Forelimb muscle (tissue), 1 donor: ENCODE results near the gene LMOD2. TPM values are rescaled to one million over a fixed set of nuclear protein-coding genes. Genes with fewer than 3 reads are reported as not detected.
"Not testable (repeated sequence)": the region's sequence is repeated elsewhere in the genome, so short reads cannot be mapped to it uniquely, and the experiment has no call there.

Experiments
- DNase-seq: peaks from one replicate; pipeline ENCODE4 v3.0.0-alpha.2; 2013; ENCODE audit warnings: low read depth
- polyA plus RNA-seq: library from polyadenylated mRNA; unstranded; fragments of 120-200 nt; gene quantifications from one replicate; pipeline ENCODE4 v1.2.1, GENCODE V29; 2013; ENCODE audit not compliant: insufficient read length

Gene LMOD2, protein sequence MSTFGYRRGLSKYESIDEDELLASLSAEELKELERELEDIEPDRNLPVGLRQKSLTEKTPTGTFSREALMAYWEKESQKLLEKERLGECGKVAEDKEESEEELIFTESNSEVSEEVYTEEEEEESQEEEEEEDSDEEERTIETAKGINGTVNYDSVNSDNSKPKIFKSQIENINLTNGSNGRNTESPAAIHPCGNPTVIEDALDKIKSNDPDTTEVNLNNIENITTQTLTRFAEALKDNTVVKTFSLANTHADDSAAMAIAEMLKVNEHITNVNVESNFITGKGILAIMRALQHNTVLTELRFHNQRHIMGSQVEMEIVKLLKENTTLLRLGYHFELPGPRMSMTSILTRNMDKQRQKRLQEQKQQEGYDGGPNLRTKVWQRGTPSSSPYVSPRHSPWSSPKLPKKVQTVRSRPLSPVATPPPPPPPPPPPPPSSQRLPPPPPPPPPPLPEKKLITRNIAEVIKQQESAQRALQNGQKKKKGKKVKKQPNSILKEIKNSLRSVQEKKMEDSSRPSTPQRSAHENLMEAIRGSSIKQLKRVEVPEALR
- polyA plus RNA-seq: 326 TPM

DNA sequence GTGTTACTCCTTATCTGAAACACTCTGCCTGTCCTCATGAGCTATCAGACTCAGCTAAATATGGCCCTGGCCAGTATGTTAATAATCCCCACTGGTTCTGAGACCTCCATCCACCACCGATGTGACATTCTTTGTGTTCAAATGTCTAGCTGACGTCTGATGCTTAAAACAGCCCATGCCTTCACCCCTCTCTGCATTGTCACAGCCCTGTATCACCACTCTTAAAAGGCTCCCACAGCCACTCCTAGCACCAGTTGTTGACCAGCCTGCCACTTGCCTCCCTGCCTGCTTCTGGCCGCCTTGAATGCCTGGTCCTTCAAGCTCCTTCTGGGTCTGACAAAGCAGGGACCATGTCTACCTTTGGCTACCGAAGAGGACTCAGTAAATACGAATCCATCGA lies at the start of gene LMOD2:
LMOD2 (plus strand) TSS at position 253 of the 400 bp plus-strand sequence; CDS start at position 351, 98 bp downstream.
- no peak for DNase-seq

DNA sequence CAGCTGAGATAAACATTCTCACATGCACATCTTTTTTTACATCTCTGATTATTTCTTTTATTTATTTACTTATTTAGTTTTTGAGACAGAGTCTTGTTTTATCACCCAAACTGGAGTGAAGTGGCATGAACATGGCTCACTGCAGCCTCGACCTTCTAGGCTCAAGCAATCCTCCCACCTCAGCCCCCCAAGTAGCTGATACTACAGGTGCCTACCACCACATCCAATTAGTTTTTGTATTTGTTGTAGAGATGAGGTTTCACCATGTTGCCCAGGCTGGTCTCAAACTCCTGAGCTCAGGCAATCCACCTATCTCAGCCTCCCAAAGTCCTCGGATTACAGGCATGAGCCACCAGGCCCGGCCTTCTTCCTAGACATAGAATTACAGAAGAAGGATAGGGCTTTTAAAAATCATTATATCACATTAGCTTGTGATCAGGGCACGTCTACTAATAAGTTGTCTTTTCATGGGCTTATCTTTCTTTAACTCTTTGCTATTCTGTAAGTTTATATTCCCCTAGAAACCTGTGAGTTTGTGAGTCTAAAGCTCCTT lies 48.2 kb upstream of the LMOD2 start:
- DNase-seq: no peak

DNA sequence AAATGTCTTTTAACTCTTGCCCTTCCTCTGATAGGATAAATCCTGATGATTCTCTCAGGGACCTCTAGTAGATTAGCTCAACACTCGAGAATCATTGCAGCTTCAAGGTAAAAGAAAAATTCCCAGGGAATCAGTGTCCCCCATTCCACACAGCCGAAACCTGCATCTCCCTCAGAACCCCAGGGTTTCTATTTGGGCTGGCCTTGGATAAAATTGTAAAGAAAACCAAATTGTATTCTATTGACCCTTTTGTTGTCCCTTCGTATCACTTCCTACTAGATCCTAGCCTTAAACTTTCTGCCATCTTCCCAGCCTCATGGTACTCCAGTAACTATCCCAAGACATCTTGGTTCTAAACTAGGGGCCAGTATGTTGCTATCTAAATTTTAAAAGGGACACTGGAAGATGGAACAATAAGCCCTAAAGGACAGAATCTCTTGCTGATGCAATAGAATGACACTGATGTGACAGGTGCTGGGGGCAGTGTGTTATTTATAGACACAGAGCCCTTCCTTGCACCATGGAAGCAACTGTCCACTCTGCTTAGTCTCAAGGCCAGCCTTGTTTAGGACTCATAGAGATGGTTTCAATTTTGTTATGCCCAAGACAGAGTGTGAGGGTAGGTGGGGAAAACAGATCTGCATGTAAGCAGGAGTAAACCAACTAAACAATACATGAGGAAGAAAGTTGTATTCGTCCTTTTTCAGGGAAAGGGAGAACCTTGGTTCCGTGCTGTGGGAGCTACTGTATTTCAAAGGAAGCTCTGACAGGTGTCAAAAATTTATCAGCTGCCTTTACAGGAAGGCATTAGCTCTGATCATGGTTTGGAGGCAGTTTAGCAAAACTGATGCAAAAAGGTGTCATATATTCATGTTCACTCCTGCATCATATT lies 46.4 kb upstream of the LMOD2 start:
- no peak for DNase-seq

DNA sequence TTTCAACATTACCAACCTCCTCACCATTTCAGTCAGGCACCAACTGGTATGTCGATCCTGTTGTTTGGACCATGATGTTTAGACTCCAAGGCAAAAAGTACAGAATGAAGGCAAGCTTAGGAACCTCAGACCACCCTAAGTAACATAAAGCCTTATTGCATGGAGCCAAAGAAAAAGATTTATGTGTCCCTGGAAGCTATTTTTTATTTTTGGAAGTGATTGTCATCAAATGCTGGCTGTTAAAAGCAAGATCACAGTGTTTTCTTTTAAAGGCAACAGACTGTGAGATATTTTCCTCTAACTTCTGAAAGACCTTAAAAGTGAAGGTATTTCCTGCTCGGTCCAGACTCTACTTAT lies 45.8 kb upstream of the LMOD2 start:
- no peak for DNase-seq

DNA sequence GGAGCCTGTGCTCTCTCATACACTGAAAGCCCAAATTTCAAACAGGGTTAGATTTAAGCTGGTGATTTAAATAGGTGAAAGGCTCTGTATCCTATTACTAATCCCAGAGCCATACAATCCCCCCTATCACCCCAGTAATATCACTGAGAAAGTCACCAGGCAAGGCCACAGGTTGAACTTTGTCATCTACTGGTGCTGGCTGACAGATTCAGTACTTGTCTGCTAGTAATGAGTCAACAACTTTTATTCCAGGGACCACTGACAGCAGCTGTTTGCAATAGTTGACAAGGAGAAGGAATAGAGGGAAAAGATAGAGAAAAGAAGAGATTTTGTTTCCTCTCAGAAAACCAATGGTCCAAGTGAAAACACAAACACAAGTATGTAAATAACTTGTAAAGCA lies 43.6 kb upstream of the LMOD2 start:
- DNase-seq: no peak

DNA sequence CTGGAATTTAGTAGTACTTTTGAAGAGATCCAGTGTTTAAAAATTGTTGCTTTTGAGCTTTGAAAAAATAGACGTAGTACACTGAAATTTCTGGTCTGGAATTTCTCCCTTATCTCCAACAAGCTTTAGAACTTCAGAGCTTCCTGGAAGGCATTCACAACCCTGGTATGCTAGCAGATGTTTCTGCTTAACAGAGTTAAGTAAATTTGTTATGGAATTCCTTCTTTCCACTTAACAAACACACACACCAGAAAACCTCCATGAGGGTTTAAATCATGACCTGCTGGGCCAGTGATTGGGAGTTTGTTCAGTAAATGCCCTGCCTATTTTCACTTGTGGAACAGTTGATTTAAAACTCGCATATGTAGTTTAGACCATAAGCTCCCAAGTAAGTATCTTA lies 40.3 kb upstream of the LMOD2 start:
- DNase-seq: no peak

DNA sequence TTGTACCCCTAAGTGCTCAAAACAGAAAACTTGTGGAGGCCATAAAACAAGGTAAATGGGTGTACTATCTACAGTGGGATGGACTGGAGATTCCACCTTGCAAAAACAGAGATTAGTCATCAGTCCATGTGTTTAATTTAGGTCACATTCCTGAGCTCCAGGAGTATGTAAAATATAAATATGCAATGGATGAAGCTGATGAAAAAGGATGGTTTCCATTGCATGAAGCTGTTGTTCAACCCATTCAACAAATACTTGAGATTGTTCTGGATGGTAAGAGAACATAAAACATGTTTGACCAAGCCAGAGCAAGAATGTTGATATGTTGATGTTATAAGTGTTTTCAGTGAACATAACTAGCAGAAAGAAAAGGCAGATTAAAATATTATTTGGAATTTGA lies 39.4 kb upstream of the LMOD2 start:
- no peak for DNase-seq

DNA sequence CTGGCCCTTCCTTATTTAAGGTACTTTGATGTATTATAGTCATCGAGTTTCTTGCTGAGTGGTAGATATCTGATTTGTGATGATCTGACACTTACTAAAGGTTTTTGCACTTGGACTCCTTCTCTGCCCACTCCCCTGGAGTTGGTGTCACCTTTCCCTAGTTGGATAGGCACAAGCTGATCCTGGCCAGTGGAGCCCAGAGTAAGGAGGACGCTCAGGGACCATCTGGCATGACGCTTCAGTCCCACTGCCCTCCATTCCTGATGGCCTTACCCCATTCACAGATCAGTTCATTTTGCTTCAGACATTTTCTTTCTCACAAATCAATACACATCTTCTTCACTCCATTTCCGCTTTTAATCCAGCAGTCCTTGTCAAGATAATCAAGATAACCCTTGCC lies 34.0 kb upstream of the LMOD2 start:
- DNase-seq: no peak

DNA sequence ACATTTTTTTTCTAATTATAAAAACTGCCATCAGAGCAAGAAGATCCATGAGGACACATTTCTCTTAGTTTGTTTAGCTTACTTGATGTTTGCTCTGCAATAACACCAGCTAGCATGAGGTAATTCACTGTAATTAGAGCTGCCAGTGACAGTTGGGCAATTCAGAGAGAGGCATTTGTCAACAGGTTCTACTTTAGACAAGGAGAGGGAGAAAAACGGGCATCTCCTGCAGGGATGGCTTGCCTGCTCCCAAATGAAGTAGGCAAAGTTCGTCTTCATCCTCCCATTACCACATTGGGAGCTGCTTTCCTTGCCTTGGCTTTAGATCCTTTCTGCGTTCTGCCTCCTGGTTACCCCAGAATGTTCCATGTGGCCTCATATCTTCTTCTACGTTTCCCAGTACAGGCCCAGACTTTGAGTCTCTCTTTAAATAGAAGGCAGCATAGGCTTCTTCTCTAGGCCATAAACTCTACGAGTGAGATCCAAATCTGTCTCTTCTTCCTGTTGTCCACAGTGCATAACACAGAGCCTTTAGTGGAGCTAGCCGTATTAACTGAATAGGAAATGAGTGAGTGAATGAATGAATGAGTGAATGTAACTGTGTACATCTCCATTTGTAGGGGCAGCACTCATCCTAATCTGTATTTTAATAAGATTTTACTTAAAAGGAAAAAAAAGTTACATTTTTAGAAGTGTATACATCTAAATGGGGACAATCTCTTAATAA lies 32.8 kb upstream of the LMOD2 start:
- DNase-seq: no peak

DNA sequence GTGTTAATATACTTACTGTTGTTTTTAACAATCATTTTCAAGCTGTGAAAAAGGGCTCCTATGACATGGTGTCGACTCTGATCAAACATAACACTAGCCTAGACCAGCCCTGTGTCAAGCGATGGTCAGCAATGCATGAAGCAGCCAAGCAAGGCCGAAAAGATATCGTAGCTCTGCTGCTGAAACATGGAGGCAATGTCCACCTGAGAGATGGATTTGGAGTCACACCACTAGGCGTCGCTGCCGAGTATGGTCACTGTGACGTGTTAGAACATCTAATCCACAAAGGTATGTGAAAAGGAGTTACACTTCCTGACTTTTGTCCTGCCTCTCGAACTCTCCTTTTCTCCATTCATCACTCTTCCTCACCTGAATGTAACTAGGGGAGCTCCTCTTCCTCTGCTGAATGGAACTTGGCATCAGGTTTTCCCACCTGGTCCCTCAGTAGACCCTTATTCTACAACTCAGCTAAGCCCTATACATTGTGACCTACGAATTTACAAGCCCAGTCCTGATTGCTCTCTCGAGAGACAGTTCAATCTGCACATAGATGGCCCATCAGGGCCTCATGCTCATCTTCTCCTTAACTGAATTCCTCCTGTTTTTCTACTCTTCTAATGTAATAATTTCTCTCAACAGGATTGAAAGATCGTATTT lies 31.0 kb upstream of the LMOD2 start:
- no peak for DNase-seq

DNA sequence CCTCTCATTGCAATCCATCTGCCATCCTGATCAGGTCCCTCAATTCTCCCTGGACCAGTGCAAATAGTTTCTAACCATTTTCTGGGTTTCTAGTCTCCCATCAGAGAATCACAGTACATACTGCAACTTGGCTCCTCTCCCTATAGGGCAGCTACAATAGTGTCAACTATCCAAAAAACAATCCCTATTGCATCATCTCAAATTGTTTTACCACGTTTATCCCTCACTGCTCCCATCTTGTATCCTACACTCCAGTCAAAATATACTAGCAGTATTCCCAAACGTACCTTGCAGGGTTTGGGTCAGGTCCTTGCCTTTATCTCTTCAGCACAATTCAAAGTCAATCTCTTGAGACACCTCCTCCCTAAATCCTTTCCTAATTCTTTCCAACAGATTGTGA lies 30.4 kb upstream of the LMOD2 start:
- DNase-seq: no peak

DNA sequence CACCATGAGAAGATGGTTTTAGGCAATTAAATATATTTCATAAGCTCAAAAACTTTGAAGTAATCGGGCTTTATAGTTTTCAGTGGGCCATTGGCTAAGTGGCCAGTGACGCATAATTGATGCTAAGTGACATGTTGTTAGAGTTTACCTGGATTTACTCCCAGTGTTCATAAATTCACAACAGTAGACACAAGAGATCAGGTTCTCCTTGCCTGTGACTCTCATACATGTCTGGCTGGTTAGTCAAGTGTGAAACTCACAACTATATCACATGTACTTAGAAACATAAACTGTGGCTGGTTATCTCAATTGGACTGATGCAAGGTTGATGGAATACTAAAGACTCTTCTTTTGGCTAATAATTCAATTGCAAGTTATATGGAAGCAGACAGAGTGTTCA lies 27.8 kb upstream of the LMOD2 start:
- DNase-seq: no peak

DNA sequence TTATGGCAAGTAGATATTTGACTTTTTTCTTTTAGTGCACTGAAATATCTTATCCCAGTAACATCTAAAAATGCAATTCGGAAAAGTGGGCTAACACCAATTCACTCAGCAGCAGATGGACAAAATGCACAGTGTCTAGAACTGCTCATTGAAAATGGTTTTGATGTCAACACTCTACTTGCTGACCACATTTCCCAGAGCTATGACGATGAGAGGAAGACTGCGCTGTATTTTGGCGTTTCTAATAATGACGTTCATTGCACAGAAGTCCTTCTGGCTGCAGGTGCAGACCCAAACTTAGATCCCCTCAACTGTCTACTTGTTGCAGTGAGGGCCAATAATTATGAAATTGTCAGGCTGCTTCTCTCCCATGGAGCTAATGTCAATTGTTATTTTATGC lies 26.8 kb upstream of the LMOD2 start:
- DNase-seq: no peak

DNA sequence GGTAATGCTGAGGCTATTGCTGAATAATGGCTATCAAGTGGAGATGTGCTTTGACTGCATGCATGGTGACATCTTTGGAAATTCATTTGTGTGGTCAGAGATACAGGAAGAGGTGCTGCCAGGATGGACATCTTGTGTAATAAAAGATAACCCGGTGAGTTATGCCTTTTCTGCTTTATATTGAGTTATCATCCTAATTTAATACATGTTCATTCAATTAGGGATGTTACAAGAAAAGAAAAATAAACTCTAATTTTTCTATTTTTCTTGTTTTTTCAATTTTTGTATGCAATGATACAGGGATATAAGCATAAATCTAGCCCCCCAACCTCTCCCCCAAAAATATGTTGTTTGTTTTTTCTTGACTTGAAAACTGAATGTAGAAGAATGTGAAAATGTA lies 26.4 kb upstream of the LMOD2 start:
- DNase-seq: no peak

DNA sequence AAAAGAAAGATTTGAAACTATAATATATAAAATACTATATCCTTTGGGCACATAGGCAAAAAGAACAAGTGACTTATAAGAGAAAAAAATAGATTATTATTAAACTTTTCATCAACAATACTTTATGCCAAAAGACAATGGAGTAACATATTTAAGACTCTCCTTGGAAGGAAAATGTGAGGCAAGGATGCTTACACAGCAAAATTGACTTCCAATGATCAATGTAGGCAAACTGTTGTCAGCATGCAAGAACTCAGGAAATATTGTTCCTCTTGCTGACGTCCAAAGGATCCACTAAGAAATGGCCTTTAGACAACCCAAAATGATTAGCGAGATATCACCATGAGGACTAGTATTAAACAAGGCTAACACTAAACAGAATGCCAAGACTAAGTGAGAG lies 22.9 kb upstream of the LMOD2 start:
- no peak for DNase-seq

DNA sequence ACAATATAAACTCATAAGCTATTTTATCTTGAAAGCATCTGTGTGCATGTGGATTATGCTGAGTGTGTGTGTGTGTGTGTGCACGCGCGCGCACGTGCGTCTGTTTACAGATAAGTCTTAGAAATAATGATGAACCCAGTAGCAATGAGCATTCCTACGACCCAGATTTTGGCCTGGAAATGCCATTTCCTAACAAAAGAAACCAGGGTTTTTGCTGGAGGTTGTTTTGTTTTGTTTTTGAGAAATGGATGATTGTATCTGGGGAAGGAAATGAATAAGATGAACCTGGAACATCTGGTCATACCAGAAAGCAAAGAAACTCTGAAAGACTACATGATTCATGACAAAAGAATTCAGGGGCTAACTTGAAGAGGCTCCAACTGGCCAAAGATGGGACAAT lies 22.1 kb upstream of the LMOD2 start:
- DNase-seq: no peak

DNA sequence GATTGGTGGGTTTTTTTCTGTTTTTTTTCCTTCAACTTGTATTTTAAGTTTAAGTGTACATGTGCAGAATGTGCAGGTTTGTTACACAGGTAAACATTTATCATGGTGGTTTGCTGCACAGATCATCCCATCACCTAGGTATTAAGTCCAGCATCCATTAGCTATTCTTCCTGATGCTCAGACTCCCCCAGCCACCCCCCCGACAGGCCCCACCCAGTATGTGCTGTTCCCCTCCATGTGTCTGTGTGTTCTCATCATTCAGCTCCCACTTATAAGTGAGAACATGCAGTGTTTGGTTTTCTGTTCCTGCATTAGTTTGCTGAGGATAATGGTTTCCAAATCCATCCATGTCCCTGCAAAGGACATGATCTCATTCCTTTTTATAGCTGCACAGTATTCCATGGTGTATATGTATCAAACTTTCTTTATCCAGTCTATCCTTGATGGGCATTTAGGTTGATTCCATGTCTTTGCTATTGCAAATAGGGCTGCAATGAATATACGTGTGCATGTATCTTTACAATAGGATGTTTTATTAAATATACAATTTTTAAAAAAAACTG lies 21.6 kb upstream of the LMOD2 start:
- not testable (repeated sequence) for DNase-seq

DNA sequence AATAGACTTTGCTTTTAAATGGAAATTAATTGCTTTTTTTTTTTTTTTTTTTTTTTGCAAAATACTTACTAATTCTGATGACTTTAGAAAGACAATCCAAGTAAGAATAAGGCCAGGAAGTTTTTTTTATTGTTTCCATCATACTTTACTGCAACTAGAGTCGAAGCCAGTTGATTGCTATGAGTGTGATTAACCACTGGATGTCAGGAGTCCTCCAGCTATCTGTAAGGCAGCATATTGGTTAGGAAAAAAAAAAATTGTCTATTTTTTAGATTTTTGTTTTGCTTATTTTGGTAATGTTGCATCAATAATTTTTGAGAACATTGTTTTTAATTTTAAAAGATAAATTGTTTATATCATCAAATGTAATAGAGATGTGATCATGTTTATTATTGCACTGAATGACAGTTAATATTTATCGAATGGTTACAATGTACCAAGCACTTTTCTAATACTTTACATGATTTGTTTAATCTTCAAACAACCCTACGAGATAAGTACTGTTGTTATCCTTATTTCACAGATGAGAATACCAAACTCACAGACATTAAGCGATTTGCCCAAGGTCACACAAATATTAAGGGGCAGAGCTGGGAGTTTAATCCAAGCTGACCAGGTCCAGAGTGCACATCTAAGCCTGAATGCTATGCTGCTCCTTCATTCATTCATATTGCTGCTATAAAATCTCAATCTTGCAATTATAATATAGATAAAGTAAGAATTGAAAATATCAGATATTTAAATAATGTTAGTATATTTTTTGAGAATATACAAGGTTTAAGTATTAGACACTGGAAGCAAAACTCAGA lies 19.9 kb upstream of the LMOD2 start:
- no peak for DNase-seq

DNA sequence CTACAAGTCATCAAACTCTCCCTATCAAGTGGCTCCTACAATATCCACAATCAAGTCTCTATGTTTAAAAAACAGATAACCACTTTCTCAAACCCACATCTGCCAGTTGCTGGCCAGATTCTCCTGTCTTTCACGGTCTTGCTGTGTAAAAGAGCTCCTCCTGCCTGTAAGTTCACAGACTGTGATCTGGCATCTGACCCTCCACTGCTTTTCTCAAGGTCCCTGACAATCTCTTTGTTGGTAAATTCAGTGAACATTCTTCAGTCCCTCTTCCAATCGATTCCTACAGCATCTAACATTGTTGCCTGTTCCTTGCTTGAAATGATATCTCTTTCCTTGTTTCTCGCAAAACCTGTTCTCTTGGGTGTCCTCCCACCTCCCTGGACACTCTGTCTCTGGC lies 18.5 kb upstream of the LMOD2 start:
- no peak for DNase-seq

DNA sequence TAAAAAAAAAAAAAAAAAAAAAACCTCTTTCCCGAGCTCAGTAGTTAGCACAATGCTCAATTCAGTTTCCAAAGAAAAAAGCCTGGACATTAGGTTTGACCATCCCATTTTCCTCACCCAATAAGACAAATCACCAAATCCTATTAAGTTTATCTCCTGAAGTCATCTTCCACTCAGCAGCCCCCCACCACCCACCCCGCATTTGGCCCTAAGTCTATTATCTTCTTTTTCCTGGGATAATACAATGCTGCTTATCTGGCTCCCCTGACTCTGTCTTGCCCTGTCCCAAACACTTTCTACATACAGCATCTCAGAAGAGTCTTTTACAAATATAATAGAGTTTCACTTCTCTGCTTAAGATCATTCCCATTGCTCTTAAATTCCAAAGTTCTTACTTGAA lies 17.8 kb upstream of the LMOD2 start:
- DNase-seq: no peak
